Lower lobe of right lung (tissue), 2 donors: ENCODE data around the gene IFNA8. TPM values are rescaled to one million over a fixed set of nuclear protein-coding genes. Genes with fewer than 3 reads are reported as not detected.

ENCODE experiments used
- ATAC-seq, 2 donors: fragments of 200-7000 bp; cut with Tn5 transposase; one replicate each; pipeline ENCODE4 v1.9.1; 2020 to 2022; ENCODE audit warnings: mild to moderate bottlenecking in 2 of 2, moderate library complexity in 2 of 2
- DNase-seq: peaks from one replicate; pipeline ENCODE4 v3.0.0-alpha.2; 2020
- H3K27ac ChIP-seq: fragments of 200-600 bp; one replicate; pipeline ENCODE4 v1.8.0; 2022
- H3K27me3 ChIP-seq: fragments of 200-600 bp; one replicate; pipeline ENCODE4 v1.8.0; 2022; ENCODE audit warnings: low read depth
- H3K36me3 ChIP-seq: fragments of 200-600 bp; one replicate; pipeline ENCODE4 v1.8.0; 2022; ENCODE audit warnings: mild to moderate bottlenecking
- H3K4me1 ChIP-seq: fragments of 200-600 bp; one replicate; pipeline ENCODE4 v1.8.0; 2022
- H3K4me3 ChIP-seq: fragments of 200-600 bp; one replicate; pipeline ENCODE4 v1.8.0; 2022; ENCODE audit warnings: mild to moderate bottlenecking
- H3K9me3 ChIP-seq: fragments of 200-600 bp; one replicate; pipeline ENCODE4 v1.8.0; 2022
- intact Hi-C: fragments of 100-400 bp; cut with DNase I; formaldehyde crosslinking; loops from one replicate; pipeline ENCODE4 v1.11.0; 2022
- total RNA-seq: library from RNA; stranded (reverse); fragmentation: NEBNext Ultra II Directional; extraction: Animal tissue kit (Norgen Biotek cat#: 25700); gene quantifications from one replicate; pipeline ENCODE4 v1.2.1, GENCODE V29; 2021
- TF ChIP-seq, protein P1 (sequence below): fragments of 200-600 bp; IDR thresholded peaks from one replicate; pipeline ENCODE4 v1.8.0; 2022; ENCODE audit warnings: antibody characterized with exemption, mild to moderate bottlenecking
- donor health status: DM: no; HTN: yes; CAD: no; lungs with severe emphysema.

The IFNA8 gene
- total RNA-seq, 1 donor from 2014 or later = not detected

DNA sequence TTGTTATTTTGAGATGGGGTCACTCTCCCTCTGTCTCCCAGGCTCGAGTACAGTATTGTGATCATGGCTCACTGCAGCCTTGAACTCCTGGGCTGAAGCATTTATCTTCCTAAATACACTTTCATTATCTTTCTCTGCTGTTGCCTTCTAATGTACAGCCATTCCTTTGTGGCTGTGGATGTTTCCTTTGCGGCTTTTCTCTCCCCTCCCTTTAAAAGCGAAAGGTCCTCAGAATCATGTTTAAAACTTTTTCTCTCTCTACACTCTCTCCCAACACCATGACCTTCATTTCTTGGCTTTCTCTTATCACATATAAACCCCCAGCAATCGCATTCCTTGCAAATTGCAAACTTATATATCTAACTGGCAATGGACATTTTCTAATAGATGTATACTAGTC lies 25.3 kb upstream of the IFNA8 start:
- Histone ChIP-seq H3K4me3 (no peak overlapping the region), H3K27ac (no peak overlapping the region), H3K27me3 (peaks cover 13% of the 10 kb centered on the region), H3K9me3 (no peaks in the 10 kb centered on the region), H3K36me3 (no peaks in the 10 kb centered on the region), H3K4me1 (peaks cover 12% of the 10 kb centered on the region)
- intact Hi-C loops = no loop called here
- TF ChIP-seq, protein P1, sequence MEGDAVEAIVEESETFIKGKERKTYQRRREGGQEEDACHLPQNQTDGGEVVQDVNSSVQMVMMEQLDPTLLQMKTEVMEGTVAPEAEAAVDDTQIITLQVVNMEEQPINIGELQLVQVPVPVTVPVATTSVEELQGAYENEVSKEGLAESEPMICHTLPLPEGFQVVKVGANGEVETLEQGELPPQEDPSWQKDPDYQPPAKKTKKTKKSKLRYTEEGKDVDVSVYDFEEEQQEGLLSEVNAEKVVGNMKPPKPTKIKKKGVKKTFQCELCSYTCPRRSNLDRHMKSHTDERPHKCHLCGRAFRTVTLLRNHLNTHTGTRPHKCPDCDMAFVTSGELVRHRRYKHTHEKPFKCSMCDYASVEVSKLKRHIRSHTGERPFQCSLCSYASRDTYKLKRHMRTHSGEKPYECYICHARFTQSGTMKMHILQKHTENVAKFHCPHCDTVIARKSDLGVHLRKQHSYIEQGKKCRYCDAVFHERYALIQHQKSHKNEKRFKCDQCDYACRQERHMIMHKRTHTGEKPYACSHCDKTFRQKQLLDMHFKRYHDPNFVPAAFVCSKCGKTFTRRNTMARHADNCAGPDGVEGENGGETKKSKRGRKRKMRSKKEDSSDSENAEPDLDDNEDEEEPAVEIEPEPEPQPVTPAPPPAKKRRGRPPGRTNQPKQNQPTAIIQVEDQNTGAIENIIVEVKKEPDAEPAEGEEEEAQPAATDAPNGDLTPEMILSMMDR = no peak
- DNase-seq = no peak
- no peak for ATAC-seq

DNA sequence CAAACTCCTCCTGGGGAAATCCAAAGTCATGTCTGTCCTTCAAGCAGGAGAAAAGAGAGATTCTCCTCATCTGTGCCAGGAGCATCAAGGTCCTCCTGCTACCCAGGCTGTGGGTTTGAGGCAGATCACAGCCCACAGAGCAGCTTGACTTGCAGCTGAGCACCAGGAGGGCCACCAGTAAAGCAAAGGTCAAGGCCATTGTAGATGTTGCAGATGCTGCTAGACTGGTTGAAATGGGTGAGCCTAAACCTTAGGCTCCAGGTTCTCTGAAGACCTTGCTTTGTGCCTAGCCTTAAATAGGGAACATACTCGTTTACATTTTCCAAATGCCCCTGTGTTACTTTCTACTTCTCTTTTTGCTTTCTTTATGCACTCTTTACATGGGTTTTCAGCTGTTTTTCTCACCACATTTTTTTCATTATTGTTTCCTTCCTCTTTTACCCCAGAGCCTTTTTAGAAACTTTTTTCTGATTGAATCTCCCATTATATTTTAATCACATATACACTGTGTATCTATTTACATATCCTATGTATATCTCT lies 23.7 kb upstream of the IFNA8 start, which contains the start of gene IFNA2:
IFNA2 (minus strand) TSS at position 268 of the 540 bp plus-strand sequence; CDS start at position 199, 69 bp downstream.
- Histone ChIP-seq H3K4me1 (peaks cover 12% of the 10 kb centered on the region), H3K4me3 (no peak within 1 kb of the TSS), H3K36me3 (no peaks in the 10 kb centered on the region), H3K27ac (no peak within 1 kb of the TSS), H3K9me3 (no peaks in the 10 kb centered on the region), H3K27me3 (peaks cover 13% of the 10 kb centered on the region)
- DNase-seq (no peak), ATAC-seq (no peak)
- intact Hi-C loops = no loop called here
- TF ChIP-seq, protein P1 = no peak

DNA sequence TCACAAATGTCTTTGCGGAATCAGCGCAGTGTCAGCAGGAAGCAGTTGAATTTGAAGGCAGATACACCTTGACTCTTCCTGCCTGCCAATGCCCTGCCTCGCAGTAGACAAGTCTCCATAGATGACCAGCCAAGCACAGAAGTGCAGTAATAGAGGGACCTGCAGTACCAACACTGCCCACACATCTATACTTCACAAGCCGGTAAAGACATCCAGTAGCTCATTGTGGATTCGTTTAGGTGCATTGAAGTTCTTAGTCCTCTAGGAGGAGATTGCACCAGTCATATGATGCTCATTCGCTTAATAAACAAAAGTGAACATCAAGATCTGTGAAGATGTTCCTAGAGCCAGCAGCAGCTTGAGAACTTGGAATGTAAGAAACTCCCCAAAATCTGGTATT lies 16.6 kb upstream of the IFNA8 start:
- TF ChIP-seq, protein P1 = peak; percentile 11

GRCh38 chr9:21395778-21396717 lies 12.9 kb upstream of the IFNA8 start:
- TF ChIP-seq, protein P1 = peak; percentile 87
- Histone ChIP-seq H3K36me3 (no peaks in the 10 kb centered on the region), H3K4me3 (peak overlapping the region; percentile 51), H3K27ac (no peak overlapping the region), H3K27me3 (peaks cover 58% of the 10 kb centered on the region), H3K4me1 (peaks cover 11% of the 10 kb centered on the region), H3K9me3 (no peaks in the 10 kb centered on the region)
- intact Hi-C loops = loop anchor here (10.0 kb wide), 1 partner anchor 71 kb away; no protein-coding TSS in a partner anchor
- DNase-seq (peak; percentile 72), ATAC-seq (peak; percentile 74 to 87)

More for the DNA sequence above, 16.6 kb upstream of the IFNA8 start:
- H3K4me1 ChIP-seq = peaks cover 11% of the 10 kb centered on the region
- H3K27ac ChIP-seq = no peak overlapping the region
- H3K9me3 ChIP-seq = no peaks in the 10 kb centered on the region
- H3K36me3 ChIP-seq = no peaks in the 10 kb centered on the region
- peaks cover 55% of the 10 kb centered on the region for H3K27me3 ChIP-seq
- intact Hi-C loops = loop anchor here (10.0 kb wide), 1 partner anchor 67 kb away; no protein-coding TSS in a partner anchor
- H3K4me3 ChIP-seq = no peak overlapping the region
- no peak for DNase-seq
- peak; percentile 29 to 43 for ATAC-seq

GRCh38 chr9:21398955-21399489 lies 9.9 kb upstream of the IFNA8 start:
- TF ChIP-seq, protein P1 = no peak

More at GRCh38 chr9:21398955-21399489, 9.9 kb upstream of the IFNA8 start:
- Histone ChIP-seq H3K27me3 (peaks cover 56% of the 10 kb centered on the region), H3K36me3 (no peaks in the 10 kb centered on the region), H3K4me3 (no peak overlapping the region), H3K27ac (no peak overlapping the region), H3K9me3 (no peaks in the 10 kb centered on the region), H3K4me1 (peaks cover 21% of the 10 kb centered on the region)
- intact Hi-C loops = loop anchor here (10.0 kb wide), 1 partner anchor 74 kb away; no protein-coding TSS in a partner anchor
- DNase-seq (no peak), ATAC-seq (no peak)
